Breast epithelium (tissue), 4 donors: Measurements from ENCODE around the gene FAM83E. TPM values are rescaled to one million over a fixed set of nuclear protein-coding genes. Genes with fewer than 3 reads are reported as not detected.

Source experiments
- DNase-seq, 2 donors: peaks; one replicate each; pipeline ENCODE4 v3.0.0-alpha.2; 2019; ENCODE audit warnings: low spot score in 2 of 2
- H3K27ac ChIP-seq, 2 donors: fragments of 200-600 bp; sonication (generic) in 1 of 2; one replicate each; pipeline ENCODE4 v1.5.1; 2016 to 2019; ENCODE audit warnings: mild to moderate bottlenecking in 1 of 2
- H3K27me3 ChIP-seq, 2 donors: fragments of 200-600 bp; sonication (generic) in 1 of 2; one replicate each; pipeline versions ENCODE4 v1.5.1 to v1.6.0; 2017 to 2019; ENCODE audit warnings: control low read depth in 1 of 2, mild to moderate bottlenecking in 1 of 2
- H3K36me3 ChIP-seq: fragments of 200-600 bp; one replicate; pipeline ENCODE4 v1.5.1; 2019
- H3K4me1 ChIP-seq, 2 donors: fragments of 200-600 bp; sonication (generic); one replicate each; pipeline ENCODE4 v1.5.1; 2016 to 2019; ENCODE audit warnings: control low read depth in 1 of 2
- H3K4me3 ChIP-seq, 3 donors: fragments of 200-600 bp; sonication (generic); 1 replicate in 2 of 3; 2 replicates in 1 of 3; pipeline ENCODE4 v1.5.1; 2016 to 2019; ENCODE audit warnings: mild to moderate bottlenecking in 3 of 3, moderate library complexity in 2 of 3
- H3K9me3 ChIP-seq, 2 donors: fragments of 200-600 bp; sonication (generic) in 1 of 2; one replicate each; pipeline ENCODE4 v1.5.1; 2016 to 2019; ENCODE audit warnings: control low read depth in 1 of 2
- POLR2A ChIP-seq: fragments of 450-650 bp; IDR thresholded peaks from one replicate; pipeline ENCODE4 v1.6.1; 2016; ENCODE audit warnings: antibody characterized with exemption, mild to moderate bottlenecking, moderate library complexity
- POLR2AphosphoS5 ChIP-seq, 3 donors: sonication (generic); formaldehyde crosslinking; IDR thresholded peaks; one replicate each; pipeline ENCODE4 v1.6.1; 2017; ENCODE audit warnings: antibody characterized with exemption in 3 of 3
- intact Hi-C: fragments of 100-400 bp; cut with DNase I; formaldehyde crosslinking; loops from one replicate; pipeline ENCODE4 v1.15.1; 2023; ENCODE audit warnings: low total_unique reads
- total RNA-seq, 3 donors: library from RNA; depleted of rRNA; stranded (reverse); fragments of >200 nt; gene quantifications; one replicate each; pipeline ENCODE4 v1.1.0, GENCODE V29; 2016
- TF ChIP-seq, protein P1 (sequence below), 3 donors: fragments of 450-650 bp; IDR thresholded peaks; one replicate each; pipeline ENCODE4 v1.5.1; 2016 to 2017; ENCODE audit warnings: antibody characterized with exemption in 3 of 3, mild to moderate bottlenecking in 3 of 3, moderate library complexity in 3 of 3

FAM83E gene
- total RNA-seq, 3 donors from 2014 or later: 3.3 to 5.6 TPM; not detected in 1

DNA sequence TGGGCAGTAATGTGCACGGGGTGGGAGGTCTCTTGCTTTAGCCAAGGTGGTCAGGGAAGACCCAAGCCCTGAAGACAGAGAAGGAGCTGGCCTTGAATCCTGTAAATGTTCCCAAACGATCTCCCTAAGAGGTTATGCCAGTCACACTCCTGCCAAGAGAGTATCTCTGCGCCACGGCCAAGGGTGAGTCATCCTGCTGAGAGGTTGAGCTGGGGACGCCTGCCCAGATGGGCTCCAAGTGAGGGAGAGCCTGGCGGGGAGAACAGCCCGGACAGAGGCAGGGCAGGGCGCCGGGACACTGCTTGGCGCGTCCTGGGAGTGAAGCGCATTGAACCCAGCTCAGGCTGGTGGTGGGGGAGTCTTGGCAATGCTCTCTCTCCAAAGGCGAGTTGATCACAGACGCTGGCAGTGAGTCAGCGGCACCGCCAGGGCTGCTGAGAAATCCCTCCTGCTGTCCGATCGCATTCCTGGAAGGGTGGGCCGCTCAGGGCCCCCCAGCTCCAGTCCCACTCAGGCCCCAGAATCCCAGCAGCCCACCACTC lies 46.5 kb downstream of the FAM83E start:
- Histone ChIP-seq H3K4me1 (peaks cover 0 to 6% of the 10 kb centered on the region in 2 donors), H3K36me3 (no peaks in the 10 kb centered on the region), H3K9me3 (no peaks in the 10 kb centered on the region), H3K27ac (peak overlapping the region; percentile 69 to 82), H3K4me3 (peak overlapping the region in 2 of 3 donors; percentile 18 to 20), H3K27me3 (no peaks in the 10 kb centered on the region)
- intact Hi-C loops: no loop called here
- no peak for TF ChIP-seq POLR2AphosphoS5 (IDR thresholded peaks at IDR 0.05)
- TF ChIP-seq POLR2A: no peak
- TF ChIP-seq, protein P1, sequence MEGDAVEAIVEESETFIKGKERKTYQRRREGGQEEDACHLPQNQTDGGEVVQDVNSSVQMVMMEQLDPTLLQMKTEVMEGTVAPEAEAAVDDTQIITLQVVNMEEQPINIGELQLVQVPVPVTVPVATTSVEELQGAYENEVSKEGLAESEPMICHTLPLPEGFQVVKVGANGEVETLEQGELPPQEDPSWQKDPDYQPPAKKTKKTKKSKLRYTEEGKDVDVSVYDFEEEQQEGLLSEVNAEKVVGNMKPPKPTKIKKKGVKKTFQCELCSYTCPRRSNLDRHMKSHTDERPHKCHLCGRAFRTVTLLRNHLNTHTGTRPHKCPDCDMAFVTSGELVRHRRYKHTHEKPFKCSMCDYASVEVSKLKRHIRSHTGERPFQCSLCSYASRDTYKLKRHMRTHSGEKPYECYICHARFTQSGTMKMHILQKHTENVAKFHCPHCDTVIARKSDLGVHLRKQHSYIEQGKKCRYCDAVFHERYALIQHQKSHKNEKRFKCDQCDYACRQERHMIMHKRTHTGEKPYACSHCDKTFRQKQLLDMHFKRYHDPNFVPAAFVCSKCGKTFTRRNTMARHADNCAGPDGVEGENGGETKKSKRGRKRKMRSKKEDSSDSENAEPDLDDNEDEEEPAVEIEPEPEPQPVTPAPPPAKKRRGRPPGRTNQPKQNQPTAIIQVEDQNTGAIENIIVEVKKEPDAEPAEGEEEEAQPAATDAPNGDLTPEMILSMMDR (IDR thresholded peaks at IDR 0.05): no peak
- DNase-seq: peak; percentile 85 to 91

DNA sequence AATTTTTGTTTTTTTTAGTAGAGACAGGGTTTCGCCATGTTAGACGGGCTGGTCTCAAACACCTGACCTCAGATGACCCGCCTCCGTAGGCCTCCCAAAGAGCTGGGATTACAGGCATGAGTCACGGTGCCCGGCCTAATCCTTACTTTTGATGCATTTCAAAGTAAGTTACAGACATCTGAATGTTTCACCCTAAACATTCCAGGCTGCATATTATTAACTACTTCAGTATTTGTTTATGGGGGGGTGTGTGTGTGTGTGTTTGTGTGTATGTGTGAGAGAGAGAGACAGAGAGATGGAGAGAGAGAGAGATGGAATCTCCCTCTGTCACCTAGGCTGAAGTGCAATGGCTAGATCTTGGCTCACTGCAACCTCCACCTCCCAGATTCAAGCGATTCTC lies 49.8 kb downstream of the FAM83E start:
- DNase-seq: no peak
- H3K27ac ChIP-seq: no peak overlapping the region
- H3K4me3 ChIP-seq: no peak overlapping the region
- no peaks in the 10 kb centered on the region for H3K27me3 ChIP-seq
- H3K9me3 ChIP-seq: no peaks in the 10 kb centered on the region
- H3K36me3 ChIP-seq: no peaks in the 10 kb centered on the region
- TF ChIP-seq POLR2AphosphoS5 (IDR thresholded peaks at IDR 0.05): no peak
- TF ChIP-seq, protein P1 (IDR thresholded peaks at IDR 0.05): no peak
- TF ChIP-seq POLR2A: no peak
- intact Hi-C loops: no loop called here
- peaks cover 0 to 6% of the 10 kb centered on the region in 2 donors for H3K4me1 ChIP-seq

Other genes with a start within 250 kb of the FAM83E start
- gene KDELR1, start 223.5 kb downstream of the FAM83E start, total RNA-seq: 10 to 100 TPM; 66.2 to 85.0 (median 68.5) TPM
- gene GRIN2D, start 221.4 kb downstream of the FAM83E start, total RNA-seq: under 1 TPM in 2 of 3 donors, not detected in 1; 0.32 to 0.33 TPM
- gene GRWD1, start 169.1 kb downstream of the FAM83E start, total RNA-seq: 10 to 100 TPM; 25.0 to 35.4 (median 30.1) TPM
- 1 to 10 TPM in 2 of 3 donors, under 1 TPM in 1; 0.80 to 1.6 (median 1.0) TPM for gene KCNJ14, start 159.5 kb downstream of the FAM83E start, total RNA-seq
- 10 to 100 TPM; 42.2 to 74.7 (median 70.4) TPM for gene CYTH2, start 145.7 kb downstream of the FAM83E start, total RNA-seq
- 1 to 10 TPM in 2 of 3 donors, not detected in 1; 1.3 to 2.9 TPM for gene LMTK3, start 103.2 kb downstream of the FAM83E start, total RNA-seq
- 1 to 10 TPM in 2 of 3 donors, not detected in 1; 5.6 to 7.5 TPM for gene SULT2B1, start 62.9 kb downstream of the FAM83E start, total RNA-seq
- gene SPACA4, start 8.3 kb downstream of the FAM83E start, total RNA-seq: not detected
- 1,000 to 10,000 TPM; 1,880 to 2,937 (median 2,507) TPM for gene RPL18, start 4.1 kb upstream of the FAM83E start, total RNA-seq
- gene SPHK2, start 4.4 kb upstream of the FAM83E start, total RNA-seq: 10 to 100 TPM in 2 of 3 donors, 1 to 10 TPM in 1; 7.4 to 10.8 (median 10.5) TPM
- gene DBP, start 22.3 kb upstream of the FAM83E start, total RNA-seq: 10 to 100 TPM in 1 of 3 donors, 1 to 10 TPM in 2; 3.9 to 10.8 (median 5.0) TPM
- gene CA11, start 31.1 kb upstream of the FAM83E start, total RNA-seq: 10 to 100 TPM in 1 of 3 donors, 1 to 10 TPM in 2; 2.2 to 14.2 (median 9.8) TPM
- gene NTN5, start 57.9 kb upstream of the FAM83E start, total RNA-seq: 1 to 10 TPM in 2 of 3 donors, under 1 TPM in 1; 0.64 to 2.9 (median 2.6) TPM
- gene FUT2, start 80.9 kb upstream of the FAM83E start, total RNA-seq: 1 to 10 TPM in 2 of 3 donors, not detected in 1; 2.6 to 5.9 TPM
- gene MAMSTR, start 104.6 kb upstream of the FAM83E start, total RNA-seq: 1 to 10 TPM in 2 of 3 donors, under 1 TPM in 1; 0.32 to 1.9 (median 1.3) TPM
- 10 to 100 TPM in 2 of 3 donors, 1 to 10 TPM in 1; 7.7 to 28.2 (median 10.7) TPM for gene RASIP1, start 125.5 kb upstream of the FAM83E start, total RNA-seq
- gene IZUMO1, start 131.8 kb upstream of the FAM83E start, total RNA-seq: under 1 TPM in 1 of 3 donors, not detected in 2; 0.29 TPM
- 1 to 10 TPM in 2 of 3 donors, under 1 TPM in 1; 0.48 to 6.2 (median 3.1) TPM for gene FUT1, start 137.6 kb upstream of the FAM83E start, total RNA-seq
- not detected for gene FGF21, start 140.4 kb upstream of the FAM83E start, total RNA-seq
- 10 to 100 TPM; 26.9 to 49.0 (median 28.8) TPM for gene BCAT2, start 196.0 kb upstream of the FAM83E start, total RNA-seq
- 10 to 100 TPM; 13.1 to 18.6 (median 14.6) TPM for gene HSD17B14, start 221.4 kb upstream of the FAM83E start, total RNA-seq